Measurements from ENCODE around the gene MPZL2. TPM values are rescaled to one million over a fixed set of nuclear protein-coding genes. Genes with fewer than 3 reads are reported as not detected.

MPZL2 gene
- total RNA-seq, 2 donors from 2014 or later: 19.7 to 48.5 TPM

DNA sequence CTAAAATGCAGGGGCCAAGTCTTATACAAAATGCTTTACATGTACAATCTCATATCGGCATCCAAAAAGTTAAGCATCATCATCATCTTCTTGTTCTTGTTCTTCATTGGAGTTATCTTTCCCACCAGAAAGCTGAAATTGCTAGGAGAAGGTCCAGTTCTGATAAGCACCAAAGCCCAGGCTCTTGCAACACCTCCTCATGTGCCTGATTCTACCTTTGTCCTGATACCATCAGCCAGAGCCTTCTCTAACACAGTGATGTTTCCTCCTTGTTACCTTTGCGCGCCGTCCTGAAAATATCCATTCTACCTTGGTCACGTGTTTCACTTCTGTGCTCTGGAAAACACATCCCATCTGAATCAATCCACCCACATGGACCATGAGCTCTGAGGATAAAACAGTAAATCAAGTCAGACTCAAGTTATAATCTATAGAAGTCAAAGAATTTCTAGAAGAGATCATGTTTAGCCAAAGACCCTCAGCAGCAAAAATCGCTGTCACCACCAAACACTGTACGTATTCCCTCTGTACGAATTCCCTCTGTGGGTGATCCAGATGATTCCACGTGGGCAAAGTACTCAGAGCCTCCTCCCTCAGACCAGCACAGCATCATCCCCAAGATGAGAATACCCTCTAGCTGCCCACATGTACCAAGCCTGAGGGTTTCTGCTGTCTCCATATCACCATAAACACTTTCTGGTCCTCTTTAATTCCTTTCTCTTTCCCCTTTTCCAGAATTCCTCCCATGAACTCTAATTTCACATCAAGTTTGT lies 58.3 kb downstream of the MPZL2 start:
- TF ChIP-seq, protein P1, sequence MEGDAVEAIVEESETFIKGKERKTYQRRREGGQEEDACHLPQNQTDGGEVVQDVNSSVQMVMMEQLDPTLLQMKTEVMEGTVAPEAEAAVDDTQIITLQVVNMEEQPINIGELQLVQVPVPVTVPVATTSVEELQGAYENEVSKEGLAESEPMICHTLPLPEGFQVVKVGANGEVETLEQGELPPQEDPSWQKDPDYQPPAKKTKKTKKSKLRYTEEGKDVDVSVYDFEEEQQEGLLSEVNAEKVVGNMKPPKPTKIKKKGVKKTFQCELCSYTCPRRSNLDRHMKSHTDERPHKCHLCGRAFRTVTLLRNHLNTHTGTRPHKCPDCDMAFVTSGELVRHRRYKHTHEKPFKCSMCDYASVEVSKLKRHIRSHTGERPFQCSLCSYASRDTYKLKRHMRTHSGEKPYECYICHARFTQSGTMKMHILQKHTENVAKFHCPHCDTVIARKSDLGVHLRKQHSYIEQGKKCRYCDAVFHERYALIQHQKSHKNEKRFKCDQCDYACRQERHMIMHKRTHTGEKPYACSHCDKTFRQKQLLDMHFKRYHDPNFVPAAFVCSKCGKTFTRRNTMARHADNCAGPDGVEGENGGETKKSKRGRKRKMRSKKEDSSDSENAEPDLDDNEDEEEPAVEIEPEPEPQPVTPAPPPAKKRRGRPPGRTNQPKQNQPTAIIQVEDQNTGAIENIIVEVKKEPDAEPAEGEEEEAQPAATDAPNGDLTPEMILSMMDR (IDR thresholded peaks at IDR 0.05): no peak
- no peak for TF ChIP-seq POLR2A (IDR thresholded peaks at IDR 0.05)
- peaks cover 11% of the 10 kb centered on the region for H3K4me1 ChIP-seq
- H3K9me3 ChIP-seq: no peaks in the 10 kb centered on the region
- H3K36me3 ChIP-seq (replicated peaks in 1 of 2; ENCODE audit: insufficient read depth in 1 of 2, low read depth in 2 of 2): no peaks in the 10 kb centered on the region
- 88 to 91% methylated on average over 9 of the region's 9 CpGs for WGBS, 2 donors
- H3K27me3 ChIP-seq: no peaks in the 10 kb centered on the region
- ATAC-seq: no peak
- intact Hi-C loops (cut with DNase I): no loop called here
- peak overlapping the region in 1 of 4 donors; percentile 28 for H3K27ac ChIP-seq
- no peak for DNase-seq
- no peak overlapping the region for H3K4me3 ChIP-seq

Small RNA genes within 50 kb of the gene (small RNA-seq; reads per million reads assigned to genes)
- gene HSPE1P18: not detected

Other genes starting within 250 kb of the MPZL2 start
- 1 to 10 TPM in 1 of 2 donors, not detected in 1; 6.5 TPM for gene TMPRSS4, start 187.2 kb downstream of the MPZL2 start, total RNA-seq
- gene SMIM35, start 177.3 kb downstream of the MPZL2 start, total RNA-seq: not detected
- 1 to 10 TPM in 1 of 2 donors, under 1 TPM in 1; 0.33 to 1.6 TPM for gene SCN4B, start 111.5 kb downstream of the MPZL2 start, total RNA-seq
- gene SCN2B, start 87.7 kb downstream of the MPZL2 start, total RNA-seq: under 1 TPM in 1 of 2 donors, not detected in 1; under 0.01 TPM
- gene JAML, start 39.3 kb downstream of the MPZL2 start, total RNA-seq: 1 to 10 TPM in 1 of 2 donors, under 1 TPM in 1; 0.99 to 4.9 TPM
- 1 to 10 TPM; 4.0 to 8.0 TPM for gene MPZL3, start 11.9 kb downstream of the MPZL2 start, total RNA-seq
- 1 to 10 TPM in 1 of 2 donors, under 1 TPM in 1; 0.99 to 3.1 TPM for gene CD3E, start 40.4 kb upstream of the MPZL2 start, total RNA-seq
- gene CD3D, start 78.4 kb upstream of the MPZL2 start, total RNA-seq: 1 to 10 TPM in 1 of 2 donors, not detected in 1; 1.6 TPM
- gene CD3G, start 80.0 kb upstream of the MPZL2 start, total RNA-seq: not detected
- gene UBE4A, start 95.3 kb upstream of the MPZL2 start, total RNA-seq: 10 to 100 TPM; 29.6 to 31.3 TPM
- 10 to 100 TPM; 45.2 to 91.3 TPM for gene ATP5MG, start 137.3 kb upstream of the MPZL2 start, total RNA-seq
- 100 to 1,000 TPM in 1 of 2 donors, 10 to 100 TPM in 1; 62.6 to 209 TPM for gene KMT2A, start 172.2 kb upstream of the MPZL2 start, total RNA-seq